Endothelial cell of umbilical vein (primary cell): Measurements from ENCODE around the gene STAT2. TPM values are rescaled to one million over a fixed set of nuclear protein-coding genes. Genes with fewer than 3 reads are reported as not detected.

Source experiments
- BruUV-seq: library from RNA; stranded (reverse); fragments of 400-500 nt; replicated peaks from 2 replicates; lab custom pipeline; 2021; lab: Mats Ljungman, UMichigan
- CTCF ChIA-PET: fragments of 300-600, 350-600 bp; sonication (Branson Sonifier 250); formaldehyde crosslinking; loops from one replicate; lab custom pipeline; 2021; ENCODE audit warnings: antibody characterized with exemption, inconsistent platforms; lab: Charles Lee
- POLR2A ChIA-PET: fragments of 300-600, 350-600 bp; sonication (Branson Sonifier 250); formaldehyde crosslinking; loops from one replicate; lab custom pipeline; 2021; ENCODE audit warnings: antibody characterized with exemption, inconsistent platforms; lab: Charles Lee
- DNase-seq: peaks from one replicate; pipeline ENCODE4 v3.0.0-alpha.2; 2011; ENCODE audit warnings: low read depth, low spot score
- FAIRE-seq: peaks from 2 replicates; lab custom pipeline; 2011; peaks lifted over from hg19 to GRCh38; lab: Jason Lieb, UNC
- H2AFZ ChIP-seq: 2 replicates; pipeline ENCODE4 v1.6.0; 2012; ENCODE audit warnings: low read depth, low read length, control low read depth, inconsistent platforms
- H3K27ac ChIP-seq: 2 replicates; pipeline ENCODE4 v1.5.1; 2011; ENCODE audit warnings: low read depth, mild to moderate bottlenecking, control low read depth, low read length, moderate library complexity; ENCODE audit not compliant: insufficient read depth
- H3K27me3 ChIP-seq, 2 experiments: 2 replicates each; pipeline versions ENCODE4 v1.6.0 to v1.6.1; 2011; ENCODE audit warnings: low read length in 2 of 2, mixed read lengths in 1 of 2; ENCODE audit not compliant: control insufficient read depth in 2 of 2, insufficient read depth in 2 of 2
- H3K36me3 ChIP-seq, 2 experiments: 2 replicates in 1 of 2; 3 replicates in 1 of 2; pipeline ENCODE4 v1.5.1; 2011; ENCODE audit warnings: low read length in 2 of 2, mild to moderate bottlenecking in 1 of 2, moderate library complexity in 1 of 2; ENCODE audit not compliant: control insufficient read depth in 2 of 2, insufficient read depth in 2 of 2; ENCODE audit errors: extremely low read depth in 1 of 2
- H3K4me1 ChIP-seq: 3 replicates; pipeline ENCODE4 v1.5.1; 2011; ENCODE audit warnings: mild to moderate bottlenecking, low read length; ENCODE audit not compliant: control insufficient read depth, insufficient read depth; ENCODE audit errors: extremely low read depth
- H3K4me2 ChIP-seq: 2 replicates; pipeline ENCODE4 v1.6.1; 2011; ENCODE audit warnings: low read length, control low read depth, mixed read lengths; ENCODE audit not compliant: insufficient read depth
- H3K4me3 ChIP-seq, 3 experiments: fragments of 200-600 bp in 1 of 3; sonication (generic), shearing (Covaris generic) in 1 of 3; replicated peaks in 1 of 3; 2 replicates each; pipeline ENCODE4 v1.5.1; 2011 to 2016; ENCODE audit warnings: control low read depth in 3 of 3, low read length in 3 of 3, mild to moderate bottlenecking in 2 of 3, inconsistent platforms in 1 of 3, low read depth in 1 of 3, moderate library complexity in 1 of 3; ENCODE audit not compliant: insufficient read depth in 1 of 3
- H3K79me2 ChIP-seq: 2 replicates; pipeline ENCODE4 v1.6.0; 2012; ENCODE audit warnings: low read length, inconsistent platforms; ENCODE audit not compliant: control insufficient read depth, insufficient read depth
- H3K9ac ChIP-seq: replicated peaks from 2 replicates; pipeline ENCODE3; 2011; ENCODE audit warnings: low read length, control low read depth; ENCODE audit not compliant: insufficient read depth; ENCODE audit errors: extremely low read depth
- H3K9me1 ChIP-seq: replicated peaks from 3 replicates; pipeline ENCODE4 v1.6.0; 2011; ENCODE audit warnings: mild to moderate bottlenecking, low read length; ENCODE audit not compliant: control insufficient read depth, insufficient read depth; ENCODE audit errors: extremely low read depth
- H3K9me3 ChIP-seq: replicated peaks from 2 replicates; pipeline ENCODE4 v1.5.1; 2012; ENCODE audit warnings: low read length, inconsistent platforms; ENCODE audit not compliant: control insufficient read depth, insufficient read depth
- H4K20me1 ChIP-seq: replicated peaks from 2 replicates; pipeline ENCODE3; 2011; ENCODE audit warnings: mild to moderate bottlenecking, low read length; ENCODE audit not compliant: control insufficient read depth, insufficient read depth; ENCODE audit errors: extremely low read depth
- CTCF ChIP-seq, 2 donors: IDR thresholded peaks; 1 replicate in 1 of 2; 2 replicates in 1 of 2; pipeline ENCODE4 v1.5.1; 2011; ENCODE audit warnings: low read length in 2 of 2, mild to moderate bottlenecking in 2 of 2, moderate library complexity in 2 of 2, control low read depth in 1 of 2, inconsistent platforms in 1 of 2, low read depth in 1 of 2; ENCODE audit not compliant: insufficient read depth in 1 of 2; ENCODE audit errors: extremely low read depth in 1 of 2
- EZH2 ChIP-seq: IDR thresholded peaks from 2 replicates; pipeline ENCODE4 v1.6.1; 2012; ENCODE audit warnings: borderline replicate concordance, low read depth, mild to moderate bottlenecking, moderate library complexity, low read length, inconsistent platforms; ENCODE audit not compliant: severe bottlenecking
- FOS ChIP-seq: IDR thresholded peaks from 2 replicates; pipeline ENCODE4 v1.6.1; 2011; ENCODE audit warnings: mild to moderate bottlenecking, low read length, moderate library complexity, borderline replicate concordance; ENCODE audit not compliant: insufficient read depth
- GATA2 ChIP-seq: IDR thresholded peaks from 2 replicates; pipeline ENCODE4 v1.7.0; 2011; ENCODE audit warnings: low read depth, mild to moderate bottlenecking, moderate library complexity, mixed read lengths, low read length; ENCODE audit not compliant: insufficient read length, insufficient read depth
- JUN ChIP-seq: IDR thresholded peaks from 2 replicates; pipeline ENCODE4 v1.6.1; 2011; ENCODE audit warnings: borderline replicate concordance, low read depth; ENCODE audit not compliant: insufficient read length, insufficient read depth
- MAX ChIP-seq: IDR thresholded peaks from 2 replicates; pipeline ENCODE4 v1.6.1; 2011; ENCODE audit not compliant: insufficient read depth, insufficient read length
- MYC ChIP-seq: IDR thresholded peaks from one replicate; pipeline ENCODE4 v1.6.1; 2011; ENCODE audit warnings: mild to moderate bottlenecking, low read depth, low read length
- POLR2A ChIP-seq: IDR thresholded peaks from 2 replicates; pipeline ENCODE4 v1.6.1; 2012; ENCODE audit warnings: low read depth, mild to moderate bottlenecking, control low read depth, low read length
- POLR2AphosphoS5 ChIP-seq: IDR thresholded peaks from 2 replicates; pipeline ENCODE4 v1.6.1; 2012; ENCODE audit warnings: low read depth, mild to moderate bottlenecking, control low read depth, low read length, moderate library complexity; ENCODE audit not compliant: insufficient read depth
- dilution Hi-C: fragments of 300-500 bp; cut with MboI; formaldehyde crosslinking; loops from one replicate; pipeline ENCODE4 v1.15.0; 2019; ENCODE audit warnings: low sequenced_read_pairs; ENCODE audit not compliant: extremely low pct_ligation_motif_present
- intact Hi-C: fragments of 100-400 bp; cut with micrococcal nuclease; formaldehyde crosslinking; loops from one replicate; pipeline ENCODE4 v1.10.0; 2022
- polyA plus RNA-seq, 4 experiments: library from polyadenylated mRNA; depleted of rRNA in 3 of 4; stranded (reverse) in 3 of 4; unstranded in 1 of 4; fragments of >200 nt; gene quantifications; 2 replicates each; pipeline versions ENCODE4 v1.2.1 to v1.2.3, GENCODE V29; 2011 to 2012; ENCODE audit warnings: missing spikeins in 1 of 4
- total RNA-seq: library from RNA; stranded (reverse); gene quantifications from 2 replicates; pipeline ENCODE4 v1.2.3, GENCODE V29; 2021

STAT2 gene
- total and polyA plus RNA-seq, 2 donors (not counting 3 experiments of a cell fraction or from before 2014, with no cell fraction given) = 62.8 to 66.5 TPM

GRCh38 chr12:56333197-56333678 is 26.7 kb downstream of the STAT2 start:
- H4K20me1 ChIP-seq = no peaks in the 10 kb centered on the region
- peak overlapping the region; percentile 45 to 70 (median 49) for H3K4me3 ChIP-seq
- H3K4me2 ChIP-seq = peak overlapping the region; percentile 85
- no peaks in the 10 kb centered on the region for H3K79me2 ChIP-seq
- dilution Hi-C loops (no loop called here), intact Hi-C loops (loop anchor here (1.0 kb wide), 1 partner anchor 33 kb away; the partner anchor contains the start of gene CS)
- peaks cover 16% of the 10 kb centered on the region for H3K4me1 ChIP-seq
- DNase-seq (peak; percentile 7), FAIRE-seq (no peak)
- no peaks in the 10 kb centered on the region for H3K9me1 ChIP-seq
- TF ChIP-seq MAX (no peak), POLR2A (no peak), POLR2AphosphoS5 (no peak), EZH2 (no peak), FOS (no peak), CTCF (IDR thresholded peaks at IDR 0.05; ENCODE audit: extremely low read depth in 1 of 2, insufficient read depth in 1 of 2, low read depth in 1 of 2, low read length in 2 of 2) (no peak), GATA2 (no peak), MYC (no peak), JUN (no peak)
- H3K27ac ChIP-seq = peak overlapping the region; percentile 97
- POLR2A ChIA-PET = interaction anchor here (0.9 to 1.0 kb wide), 2 partner anchors 17 to 27 kb away, joined by 4 read pairs; partner anchors contain the start of genes CNPY2 and STAT2
- H3K27me3 ChIP-seq = no peaks in the 10 kb centered on the region
- CTCF ChIA-PET = interaction anchor here (0.7 to 2.7 kb wide), 7 partner anchors 8 to 144 kb away, joined by 3 to 13 read pairs (median 4); partner anchors contain the start of genes CNPY2, SMARCC2, STAT2 and TIMELESS
- H3K9me3 ChIP-seq = no peaks in the 10 kb centered on the region
- no peaks in the 10 kb centered on the region for H3K36me3 ChIP-seq
- H3K9ac ChIP-seq = peak overlapping the region; percentile 89
- H2AFZ ChIP-seq = peak overlapping the region; percentile 63
- BruUV-seq = TSS peak; percentile 93
